Measurements from ENCODE around the gene GPR18.
"Not testable (repeated sequence)": the region's sequence is repeated elsewhere in the genome, so short reads cannot be mapped to it uniquely, and the experiment has no call there.

Gene GPR18

DNA sequence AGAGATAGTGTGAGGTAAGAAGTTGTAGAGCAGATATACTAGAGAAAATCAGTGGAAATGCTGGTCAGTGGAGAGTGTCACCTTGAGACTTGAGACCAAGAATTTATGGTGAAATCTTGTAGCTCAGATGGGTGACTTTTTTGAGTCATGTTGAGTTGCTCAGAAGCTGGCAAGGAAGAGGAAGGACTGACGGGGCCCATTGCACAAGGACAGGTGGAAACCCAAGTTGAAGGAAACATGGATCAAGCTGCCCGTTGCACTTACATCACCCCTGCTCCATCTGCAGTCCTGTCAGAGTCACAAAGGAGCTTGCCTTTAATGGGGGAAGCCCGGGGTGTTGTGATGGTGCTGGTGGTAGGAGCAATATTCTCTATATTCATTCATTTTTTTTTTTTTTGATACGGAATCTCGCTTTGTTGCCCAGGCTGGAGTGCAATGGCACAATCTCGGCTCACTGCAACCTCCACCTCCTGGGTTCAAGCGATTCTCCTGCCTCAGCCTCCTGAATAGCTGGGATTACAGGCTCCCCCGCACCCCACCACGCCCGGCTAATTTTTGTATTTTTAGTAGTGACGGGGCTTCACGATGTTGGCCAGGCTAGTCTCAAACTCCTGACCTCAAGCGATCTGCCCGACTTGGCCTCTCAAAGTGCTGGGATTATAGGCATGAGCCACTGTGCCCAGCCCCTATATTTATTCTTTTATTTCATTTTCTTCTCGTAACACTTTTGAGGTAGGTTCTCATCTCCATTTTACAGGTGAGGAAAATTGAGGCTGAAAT is 30.1 kb downstream of the GPR18 start:
- DNase-seq: peak; percentile 92

DNA sequence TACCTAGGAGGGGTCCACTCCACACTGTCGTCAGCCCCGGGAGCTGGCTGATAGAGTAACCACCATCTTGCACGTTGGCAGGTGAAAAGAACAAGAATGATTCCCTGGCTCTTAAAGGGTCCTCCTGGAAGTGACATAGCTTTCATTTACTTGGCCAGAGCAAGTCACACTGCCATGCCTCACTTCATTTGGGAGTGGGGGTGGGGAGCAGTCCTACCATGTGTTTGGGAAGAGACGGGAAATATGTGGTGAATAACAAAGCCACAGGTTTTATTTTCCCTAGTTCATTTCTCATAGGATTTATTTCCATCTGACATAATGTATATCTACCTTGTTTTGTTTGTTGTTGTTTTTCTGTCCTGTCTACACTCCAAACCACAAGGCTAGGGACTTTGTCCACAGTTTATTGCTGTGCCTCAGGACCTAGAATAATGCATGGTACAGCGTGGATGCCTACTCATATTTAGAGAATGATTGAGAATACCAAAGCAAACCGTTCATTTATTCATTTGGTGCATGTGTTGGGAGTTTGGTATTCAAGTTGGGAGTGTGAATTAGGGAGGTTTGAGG is 30.8 kb downstream of the GPR18 start:
- DNase-seq: no peak

DNA sequence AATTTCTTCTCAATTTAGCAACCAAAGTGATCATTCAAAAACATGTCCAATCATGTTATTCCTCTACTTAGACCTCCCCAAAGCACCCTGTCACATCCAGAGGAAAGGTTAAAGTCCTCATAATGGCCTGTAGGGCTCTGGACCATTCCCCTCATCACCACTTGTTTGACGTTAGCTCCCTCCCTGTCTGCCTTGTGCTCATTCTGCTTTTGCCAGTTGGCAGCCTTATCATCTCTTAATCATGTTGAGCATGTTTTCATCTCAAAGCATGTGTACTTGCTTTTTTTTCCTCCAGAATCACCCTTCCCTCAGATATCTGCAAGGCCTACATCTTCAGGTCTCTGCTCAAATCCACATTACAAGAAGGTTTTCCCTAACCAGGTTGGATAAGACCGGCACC is 31.7 kb downstream of the GPR18 start:
- DNase-seq: no peak

DNA sequence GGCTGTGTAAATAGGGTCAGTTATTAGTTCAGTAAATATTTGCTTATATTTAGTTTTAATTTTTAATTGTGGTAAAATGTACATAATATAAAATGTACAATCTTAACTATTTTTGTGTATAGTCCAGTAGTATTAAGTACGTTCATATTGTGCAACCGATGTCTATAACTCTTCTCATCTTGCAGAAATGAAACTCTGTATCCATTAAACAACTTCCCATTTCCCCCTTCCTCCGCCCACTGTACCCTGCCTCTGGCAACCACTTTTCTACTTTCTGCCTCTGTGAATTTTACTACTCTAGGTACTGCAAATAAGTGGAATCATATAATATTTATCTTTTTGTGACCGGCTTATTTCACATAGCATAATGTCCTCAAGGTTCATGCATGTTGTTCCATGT is 33.1 kb downstream of the GPR18 start:
- peak; percentile 86 for DNase-seq

DNA sequence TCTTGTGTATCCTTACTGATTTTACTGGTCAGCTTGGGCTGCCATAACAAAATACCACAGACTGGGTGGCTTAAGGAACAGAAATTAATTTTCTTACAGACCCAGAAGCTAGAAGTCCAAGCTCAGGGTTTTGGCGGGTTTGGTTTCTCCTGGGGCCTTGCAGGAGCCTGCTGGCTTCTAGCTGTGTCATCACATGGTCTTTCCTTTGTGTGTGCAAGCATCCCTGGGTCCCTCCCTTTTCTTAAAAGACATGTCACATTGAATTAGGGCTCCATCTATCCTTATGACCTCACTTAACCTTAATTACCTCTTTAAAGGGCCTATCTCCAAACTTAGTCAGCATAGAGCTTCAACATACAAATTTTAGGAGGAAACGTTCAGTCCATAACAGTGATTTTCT is 34.2 kb downstream of the GPR18 start:
- DNase-seq: no peak

DNA sequence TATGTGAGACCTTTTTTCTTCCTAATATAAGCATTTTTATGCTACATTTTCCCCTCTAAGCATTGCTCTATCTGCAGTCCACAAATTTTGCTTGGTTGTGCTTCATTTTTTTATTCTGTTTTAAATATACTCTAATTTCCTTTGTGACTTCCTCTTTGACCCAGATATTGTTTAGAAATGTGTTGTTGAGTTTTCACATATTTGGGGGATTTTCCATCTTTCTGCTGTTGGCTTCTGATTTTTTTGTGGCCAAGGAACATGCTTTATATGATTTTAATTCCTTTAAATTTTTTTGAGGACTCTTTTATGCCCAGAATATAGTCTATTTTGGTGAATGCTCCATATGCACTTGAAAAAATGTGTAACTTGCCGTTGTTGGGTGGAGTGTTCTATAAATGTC is 34.6 kb downstream of the GPR18 start:
- DNase-seq: no peak

DNA sequence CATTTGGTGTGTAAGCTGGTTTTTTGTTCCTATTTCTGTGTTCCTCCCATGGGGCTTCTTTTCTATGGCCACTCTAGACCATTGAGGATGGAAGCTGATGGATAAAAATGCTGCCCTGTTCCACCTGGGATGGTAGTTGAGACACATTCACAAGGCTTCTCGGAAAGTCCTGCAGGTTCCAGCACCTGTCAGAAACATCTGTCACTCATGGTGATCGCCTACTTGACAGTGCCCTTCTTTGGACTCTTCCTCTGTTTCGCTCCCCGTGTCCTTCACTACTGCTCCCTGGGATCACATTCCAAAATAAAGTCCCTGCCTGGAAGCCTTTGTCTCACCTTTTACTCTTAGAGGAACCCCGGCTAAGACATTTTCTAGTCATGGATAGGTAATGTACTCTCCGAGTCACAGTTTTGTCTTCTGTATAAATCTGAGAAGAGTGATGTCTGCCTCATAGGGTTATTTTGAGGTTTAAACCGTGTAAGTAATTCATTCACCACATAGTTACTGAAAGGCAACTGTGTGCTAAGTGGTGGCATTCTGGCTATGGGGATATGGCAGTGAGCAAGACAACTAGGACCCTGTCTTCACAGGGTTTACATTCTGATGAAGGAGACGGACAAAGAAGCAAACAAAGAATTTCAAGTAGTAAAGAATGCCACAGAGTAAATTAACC is 36.5 kb downstream of the GPR18 start:
- DNase-seq: no peak

DNA sequence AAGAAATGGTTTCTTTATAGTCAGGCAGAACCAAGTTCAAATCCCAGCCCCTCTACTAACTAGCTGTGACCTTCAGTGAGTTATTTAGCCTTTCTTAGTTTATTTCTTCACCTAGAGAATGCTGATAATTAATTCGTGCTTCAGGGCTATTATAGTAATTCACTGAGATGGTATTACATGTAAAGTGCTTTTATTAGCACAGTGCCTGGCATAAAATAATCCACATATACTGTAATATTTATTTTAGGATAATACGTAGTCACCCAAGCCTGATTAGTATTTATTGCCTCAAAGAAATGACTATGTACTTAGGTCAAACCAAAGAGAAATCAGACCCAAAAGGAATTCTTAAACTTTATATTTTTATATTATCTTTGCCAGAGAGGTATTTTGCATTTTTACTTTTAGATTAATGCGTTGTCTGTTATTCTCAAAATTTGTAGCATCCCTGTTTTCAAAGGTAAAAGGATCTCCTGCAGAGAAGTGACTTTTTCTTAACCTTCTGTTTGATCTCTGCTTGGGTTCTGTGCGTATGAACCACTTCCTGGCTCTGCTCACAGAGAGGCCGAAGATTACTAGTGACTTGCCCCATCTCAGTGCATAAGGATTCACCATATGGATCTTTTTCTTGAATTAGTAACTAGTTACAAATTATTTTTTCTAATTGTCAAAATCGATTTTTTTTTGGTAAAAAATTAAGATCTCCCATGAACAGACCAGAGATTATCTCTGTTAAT is 37.8 kb downstream of the GPR18 start:
- no peak for DNase-seq

DNA sequence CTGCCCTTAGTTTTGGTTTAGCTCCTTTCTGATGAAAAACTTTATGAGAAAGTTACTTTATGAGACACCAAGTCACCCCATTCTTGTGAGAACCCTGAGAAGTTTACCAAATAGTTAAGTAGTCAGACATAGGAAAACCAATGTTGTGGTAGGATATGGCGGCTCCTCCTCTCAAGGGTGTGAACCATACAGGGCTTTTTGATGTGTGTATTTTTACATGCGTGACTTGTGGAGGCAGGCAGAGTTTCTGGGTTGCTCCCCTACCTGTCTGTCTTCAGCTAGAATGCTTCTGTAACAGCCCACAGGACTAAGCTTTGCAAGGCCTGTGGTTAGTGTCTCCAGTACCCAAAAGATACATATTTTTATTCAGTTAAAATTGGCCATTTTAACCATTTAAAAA is 39.2 kb downstream of the GPR18 start:
- DNase-seq: no peak

DNA sequence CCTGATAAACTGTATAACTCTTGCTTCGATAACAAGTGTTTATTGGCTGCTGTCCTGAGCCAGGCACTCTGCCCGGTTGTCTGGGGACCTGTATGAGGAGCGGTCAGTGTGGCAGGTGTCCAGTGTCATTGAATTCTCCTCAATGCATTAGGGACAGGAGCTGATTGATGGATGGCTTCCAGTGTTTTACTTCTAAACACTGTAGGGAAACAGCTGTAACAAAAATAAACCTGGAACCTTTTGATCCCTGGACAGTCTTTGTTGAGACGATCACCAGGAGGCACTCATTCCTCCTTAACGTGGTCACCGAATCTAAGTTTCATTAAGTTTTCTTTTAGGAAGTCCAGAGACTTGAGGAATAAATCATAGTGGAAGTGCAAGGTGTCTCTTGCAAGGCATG is 39.6 kb downstream of the GPR18 start:
- no peak for DNase-seq

DNA sequence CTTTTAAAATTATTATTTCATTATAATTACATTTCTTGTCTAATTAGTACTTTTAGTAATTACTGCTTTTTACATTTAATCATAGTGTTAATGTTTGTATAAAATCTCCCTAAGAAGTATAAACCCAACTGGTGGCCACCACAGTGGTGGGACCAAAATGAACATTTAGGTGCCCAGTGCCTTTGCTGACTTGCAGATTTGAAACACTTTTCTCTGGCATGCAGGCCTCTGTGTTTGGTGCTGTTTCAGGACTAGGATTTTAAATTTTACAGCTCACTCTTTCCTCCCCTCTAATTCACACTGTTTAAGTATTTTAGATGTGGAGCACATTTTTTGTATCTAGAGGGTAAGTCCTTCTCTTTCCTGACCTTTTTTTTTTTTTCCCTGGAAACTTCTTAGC is 40.1 kb downstream of the GPR18 start:
- DNase-seq: no peak

DNA sequence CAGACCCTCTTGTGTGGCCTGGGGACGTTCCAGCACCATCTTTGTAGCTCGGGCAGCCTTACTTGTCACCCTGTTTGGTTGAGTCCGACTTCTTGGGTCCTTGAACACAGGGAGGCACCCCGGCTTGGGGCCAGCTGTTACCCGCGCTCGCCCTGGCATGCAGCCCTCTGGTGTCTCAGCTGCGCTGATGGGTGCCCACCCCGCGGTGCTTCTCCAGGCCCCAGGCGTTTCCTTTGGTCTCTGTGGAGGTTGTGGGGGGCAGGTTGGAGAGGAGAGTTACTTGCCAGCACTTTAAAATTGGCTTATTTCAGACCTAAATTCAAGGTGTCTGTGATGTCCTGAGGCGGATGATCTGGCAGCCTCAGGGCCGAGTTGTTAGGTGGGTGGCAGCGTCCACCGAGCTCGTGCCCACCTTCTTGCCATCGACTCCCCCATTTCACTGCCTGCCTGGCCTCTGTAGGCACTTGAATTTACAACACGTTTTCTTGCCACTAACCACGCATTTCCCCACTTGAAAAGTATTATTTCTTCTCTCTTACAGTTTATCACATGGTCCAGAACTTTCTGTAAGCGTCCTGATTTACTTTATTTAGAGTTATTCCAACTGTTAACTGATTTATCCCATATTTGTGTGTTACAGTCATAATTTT is 40.6 kb downstream of the GPR18 start:
- DNase-seq: no peak

DNA sequence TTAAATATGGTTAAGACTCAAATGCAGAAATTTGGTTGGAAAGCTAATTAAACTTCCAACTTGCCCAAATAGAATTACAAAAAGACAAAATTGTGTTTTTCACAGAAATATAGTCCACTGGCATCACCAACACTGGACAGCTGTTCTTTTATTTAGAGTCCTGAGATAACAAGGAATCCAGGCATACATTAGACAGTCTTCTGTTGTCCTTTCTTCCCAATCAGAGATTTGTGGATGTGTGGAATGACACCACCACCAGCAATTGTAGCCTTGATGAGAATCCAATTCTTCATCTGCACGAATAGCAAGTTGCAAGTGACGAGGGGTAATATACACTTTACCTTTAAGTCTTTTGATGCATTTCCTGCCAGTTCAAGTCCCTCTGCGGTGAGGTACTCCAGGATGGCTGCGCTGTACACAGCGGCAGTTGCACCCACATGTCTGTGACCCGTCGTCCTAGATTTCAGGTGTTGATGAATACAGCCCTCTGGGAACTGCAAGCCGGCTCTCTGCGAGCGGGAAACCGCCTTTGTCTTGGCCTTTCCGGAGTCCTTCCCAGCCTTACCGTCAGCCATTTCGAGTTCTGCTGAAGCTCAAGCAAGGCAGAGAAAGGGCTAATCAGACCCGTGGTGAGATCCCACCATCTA is 42.9 kb downstream of the GPR18 start:
- no peak for DNase-seq

DNA sequence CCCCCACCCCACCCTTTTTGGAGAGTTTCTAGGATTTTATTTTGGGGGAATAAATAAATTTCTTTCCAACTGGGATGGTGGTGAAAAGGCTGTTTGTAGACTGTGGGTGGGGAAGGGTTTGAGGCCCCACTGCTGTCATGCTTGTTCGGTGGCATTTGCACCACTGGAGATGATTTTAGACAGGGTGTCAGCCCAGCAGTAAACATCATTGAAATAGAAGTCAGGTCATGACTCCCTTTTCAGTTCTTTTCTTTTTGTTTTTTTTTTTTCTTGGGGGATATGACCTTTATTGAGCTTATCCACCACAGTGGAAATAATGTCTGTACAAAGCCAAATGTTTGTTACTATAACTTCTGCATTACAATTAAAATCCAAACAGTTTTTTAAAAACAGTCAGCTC is 43.4 kb downstream of the GPR18 start:
- DNase-seq: no peak

DNA sequence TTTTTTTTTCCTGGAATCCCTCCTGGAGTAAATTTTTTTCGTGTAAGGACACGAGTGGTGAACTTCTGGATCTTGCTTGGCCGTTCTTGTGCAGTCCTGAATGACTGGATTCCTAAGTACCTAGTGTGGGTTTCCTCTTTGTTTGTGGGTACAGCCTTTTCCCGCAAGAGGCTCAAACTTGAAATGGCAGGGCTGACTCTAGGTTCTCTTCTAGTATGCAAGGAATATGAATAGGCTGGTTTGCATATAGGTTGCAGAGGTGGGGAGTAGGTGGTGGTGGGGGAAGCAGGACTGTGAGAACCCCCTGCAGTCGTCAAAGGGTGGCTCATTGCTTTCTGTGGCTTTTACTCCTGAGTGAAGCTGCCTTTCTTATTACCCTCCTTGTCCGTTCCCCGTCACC is 43.9 kb downstream of the GPR18 start:
- no peak for DNase-seq

DNA sequence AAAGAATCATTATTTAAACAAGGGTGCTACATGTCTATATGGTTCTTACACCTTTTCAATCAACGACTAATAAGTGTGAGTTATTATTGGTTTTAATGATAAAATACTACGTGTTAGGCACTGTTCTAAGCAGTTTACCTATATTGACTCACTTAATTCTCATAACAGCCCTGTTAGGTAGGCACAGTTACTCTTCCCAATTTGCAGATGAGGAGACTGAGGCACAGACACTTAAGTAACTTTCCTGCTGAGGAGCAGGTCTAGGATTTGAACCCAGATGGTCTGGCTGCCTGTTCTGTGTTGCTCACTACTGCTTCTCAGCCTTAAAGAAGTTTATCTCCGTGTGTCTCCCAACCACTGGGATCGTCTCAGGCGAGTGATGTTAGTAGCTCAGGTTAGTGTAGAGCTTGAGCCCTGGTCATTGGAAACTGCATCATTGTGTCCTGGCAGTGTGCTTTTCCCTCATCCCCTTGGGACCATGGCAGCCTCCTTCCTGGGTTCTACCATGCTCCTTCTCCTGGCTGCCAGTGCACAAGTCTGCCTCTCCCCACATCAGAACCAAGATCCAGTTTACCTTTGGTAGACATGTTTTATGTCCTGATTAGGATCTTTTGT is 46.7 kb downstream of the GPR18 start:
- DNase-seq: no peak

DNA sequence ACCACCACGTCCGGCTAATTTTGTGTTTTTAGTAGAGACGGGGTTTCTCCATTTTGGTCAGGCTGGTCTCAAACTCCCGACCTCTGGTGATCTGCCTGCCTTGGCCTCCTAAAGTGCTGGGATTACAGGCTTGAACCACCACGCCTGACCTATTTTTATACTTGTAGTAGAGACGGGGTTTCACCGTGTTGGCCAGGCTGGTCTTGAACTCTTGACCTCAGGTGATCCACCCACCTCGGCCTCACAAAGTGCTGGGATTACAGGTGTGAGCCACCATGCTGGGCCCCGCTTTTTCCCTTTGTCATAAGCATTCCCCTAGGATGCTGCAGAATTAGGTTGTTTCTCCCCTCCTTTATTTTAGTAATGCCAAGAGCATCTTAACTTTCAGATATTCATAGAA is 47.6 kb downstream of the GPR18 start:
- not testable (repeated sequence) for DNase-seq

DNA sequence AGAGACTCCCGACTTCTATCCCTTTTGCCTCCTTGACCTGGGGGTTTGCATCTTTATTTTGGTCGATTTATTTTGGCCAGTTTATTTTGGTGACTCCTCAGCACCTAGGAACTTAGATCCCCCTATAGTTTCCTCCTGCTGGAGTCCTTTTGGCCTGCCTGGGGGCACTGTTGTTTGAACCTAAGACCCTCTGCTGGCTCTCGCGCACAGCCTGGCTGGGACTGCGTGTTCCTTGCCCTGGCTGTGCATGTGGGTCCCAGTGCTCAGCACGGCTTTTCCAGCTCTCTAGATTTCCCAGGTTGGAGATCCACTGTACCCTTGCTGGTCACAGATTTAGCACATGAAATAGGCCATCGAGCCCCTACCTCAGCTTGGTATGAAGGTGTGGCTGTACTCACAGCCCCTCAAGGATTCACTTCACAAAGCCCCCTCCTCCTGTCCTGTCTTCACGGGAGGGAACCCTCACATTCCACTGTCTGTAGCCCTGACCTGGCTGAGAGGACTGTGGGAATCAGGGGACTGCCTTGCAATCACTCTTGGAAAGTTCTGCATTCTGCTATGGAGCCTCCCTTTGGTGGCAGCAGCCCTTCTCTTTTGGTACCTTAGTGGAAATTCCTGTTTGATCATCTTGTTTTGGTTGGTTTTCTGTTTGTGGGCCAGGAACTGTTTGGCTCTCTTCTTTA is 49.2 kb downstream of the GPR18 start:
- DNase-seq: no peak

DNA sequence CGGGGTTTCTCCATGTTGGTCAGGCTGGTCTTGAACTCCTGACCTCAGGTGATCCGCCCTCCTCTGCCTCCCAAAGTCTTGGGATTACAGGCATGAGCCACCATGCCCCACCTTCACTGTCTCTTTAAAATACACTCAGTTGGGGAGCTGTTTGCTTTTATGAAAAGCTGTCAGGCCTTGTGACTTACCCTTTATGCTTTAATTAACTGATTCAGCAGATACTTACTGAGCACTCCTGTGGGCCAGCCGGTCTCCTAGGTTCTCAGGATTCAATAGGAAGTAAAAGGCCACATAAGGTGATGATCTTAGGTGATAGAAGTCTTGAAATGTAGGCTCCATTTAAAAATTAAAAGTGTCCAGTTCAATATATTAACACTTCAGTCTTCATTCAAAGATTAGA is 50.0 kb downstream of the GPR18 start:
- no peak for DNase-seq

DNA sequence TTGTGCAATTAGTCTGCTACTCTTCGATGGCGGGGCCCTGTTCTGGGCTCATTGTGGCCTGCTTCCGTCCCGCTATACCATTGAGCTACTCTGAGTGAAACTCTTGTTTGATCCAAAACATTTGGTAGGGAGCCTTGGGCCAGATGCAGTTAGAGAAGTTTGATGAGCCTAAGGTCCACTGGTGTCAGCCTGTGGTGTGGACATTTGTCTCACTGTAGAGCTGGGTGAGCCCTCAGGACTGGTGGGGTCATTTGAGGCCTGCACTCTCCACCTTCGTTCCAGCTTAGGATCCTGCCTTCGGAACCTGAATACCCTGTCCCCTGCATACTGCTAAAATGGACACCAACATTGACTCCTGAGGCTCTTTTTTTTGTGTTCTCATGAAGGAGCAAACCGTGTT is 50.7 kb downstream of the GPR18 start:
- no peak for DNase-seq

DNA sequence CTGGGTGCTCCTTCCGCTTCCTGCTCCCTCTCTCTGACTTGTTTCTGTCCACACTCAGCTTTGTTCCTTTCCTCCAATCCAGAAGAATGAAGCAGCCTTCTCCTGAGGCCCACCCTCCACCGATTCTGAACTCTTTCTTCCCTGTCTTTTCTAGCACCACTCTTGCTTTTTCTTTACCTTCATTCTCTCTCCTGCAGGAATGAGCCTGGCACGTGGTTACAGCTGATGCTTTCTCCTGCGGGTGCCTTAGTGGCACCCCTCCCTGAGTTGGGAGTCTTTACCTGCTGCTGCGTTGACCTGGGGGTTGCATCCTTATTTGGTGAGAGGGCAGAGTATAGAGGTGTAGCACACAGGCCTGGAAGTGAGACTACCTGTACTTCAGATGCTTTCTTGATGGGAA is 51.3 kb downstream of the GPR18 start:
- no peak for DNase-seq

DNA sequence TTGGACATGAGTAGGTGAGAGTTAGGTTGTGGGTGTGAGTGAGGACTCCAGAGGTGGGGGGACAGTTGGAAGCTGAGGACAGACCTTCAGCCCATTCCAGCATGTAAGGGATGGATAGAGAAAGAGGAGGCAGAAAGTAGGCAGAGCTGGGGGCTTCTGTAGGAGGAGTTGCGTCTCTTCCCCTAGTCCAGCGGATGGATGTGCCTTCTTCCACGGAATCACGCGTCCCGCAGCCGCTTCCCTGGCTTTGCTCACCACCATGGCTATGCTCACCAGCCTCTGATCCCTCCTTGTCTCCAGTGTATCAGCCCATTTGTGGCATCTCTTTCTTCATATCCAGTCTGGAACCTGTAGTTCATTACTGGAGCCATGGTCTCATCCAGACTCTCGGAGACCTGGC is 52.0 kb downstream of the GPR18 start:
- DNase-seq: no peak

Data from suppressor macrophage treated with lipopolysaccharide for 4 hours (primary cell).